ENCODE results near the gene ZC3HAV1. TPM values are rescaled to one million over a fixed set of nuclear protein-coding genes. Genes with fewer than 3 reads are reported as not detected.
"Not testable (repeated sequence)": the region's sequence is repeated elsewhere in the genome, so short reads cannot be mapped to it uniquely, and the experiment has no call there.

The ZC3HAV1 gene
- total RNA-seq, 1 experiment from 2014 or later: 38.0 TPM

- Mint-ChIP-seq H3K36me3 (no peaks in the 10 kb centered on the region), H3K4me1 (peaks cover 24% of the 10 kb centered on the region), H3K27ac (no peak overlapping the region), H3K4me3 (no peak overlapping the region), H3K27me3 (ENCODE audit: low read depth) (no peaks in the 10 kb centered on the region; the same call in 1 of the 2 replicates), H3K9me3 (no peaks in the 10 kb centered on the region)
- TF ChIP-seq HMGA2 (CRISPR knock-in tag; IDR thresholded peaks at IDR 0.05) (no peak), ZNF416 (CRISPR knock-in tag; IDR thresholded peaks at IDR 0.05) (no peak), TEAD4 (CRISPR knock-in tag; IDR thresholded peaks at IDR 0.05) (no peak), ZNF671 (CRISPR knock-in tag; IDR thresholded peaks at IDR 0.05) (no peak)
- CTCF ChIA-PET: no interaction called here
- POLR2A ChIA-PET: no interaction called here
- no peak for DNase-seq (ENCODE audit: low spot score)
- no peak for ATAC-seq
Observed at GRCh38 chr7:139131601-139132041, 22.1 kb upstream of the ZC3HAV1 start.

- H3K36me3 Mint-ChIP-seq; H3K4me3 Mint-ChIP-seq; POLR2A ChIA-PET; H3K9me3 Mint-ChIP-seq; H3K27me3 Mint-ChIP-seq (ENCODE audit: low read depth); ATAC-seq; DNase-seq (ENCODE audit: low spot score); H3K27ac Mint-ChIP-seq; CTCF ChIA-PET: not testable (repeated sequence)
- peaks cover 31% of the 10 kb centered on the region for H3K4me1 Mint-ChIP-seq
Observed at GRCh38 chr7:139129814-139130213, 20.3 kb upstream of the ZC3HAV1 start.

GRCh38 chr7:139127648-139128047 lies 18.1 kb upstream of the ZC3HAV1 start:
- Mint-ChIP-seq H3K36me3 (no peaks in the 10 kb centered on the region), H3K4me3 (no peak overlapping the region), H3K4me1 (peaks cover 35% of the 10 kb centered on the region), H3K9me3 (no peaks in the 10 kb centered on the region), H3K27ac (no peak overlapping the region), H3K27me3 (ENCODE audit: low read depth) (no peaks in the 10 kb centered on the region; the same call in 1 of the 2 replicates)
- DNase-seq (ENCODE audit: low spot score) (no peak), ATAC-seq (no peak)
- POLR2A ChIA-PET: no interaction called here
- CTCF ChIA-PET: no interaction called here
- TF ChIP-seq ATF3 (CRISPR knock-in tag; conservative IDR thresholded peaks at IDR 0.05) (no peak), ATF6 (CRISPR knock-in tag; IDR thresholded peaks at IDR 0.05) (no peak), ARID4B (CRISPR knock-in tag; IDR thresholded peaks at IDR 0.05; ENCODE audit: borderline replicate concordance) (no peak), USF1 (CRISPR knock-in tag; IDR thresholded peaks at IDR 0.05) (no peak), MXD4 (CRISPR knock-in tag; IDR thresholded peaks at IDR 0.05; ENCODE audit: borderline replicate concordance) (no peak), ZNF317 (CRISPR knock-in tag; IDR thresholded peaks at IDR 0.05; ENCODE audit: borderline replicate concordance, low read depth) (no peak), ZNF532 (CRISPR knock-in tag; IDR thresholded peaks at IDR 0.05; ENCODE audit: borderline replicate concordance) (no peak), FOXK1 (CRISPR knock-in tag; IDR thresholded peaks at IDR 0.05) (no peak), ETV6 (CRISPR knock-in tag; IDR thresholded peaks at IDR 0.05) (no peak), ZBTB21 (CRISPR knock-in tag; IDR thresholded peaks at IDR 0.05; ENCODE audit: borderline replicate concordance) (no peak), HMGXB4 (CRISPR knock-in tag; IDR thresholded peaks at IDR 0.05) (no peak), MYBL2 (CRISPR knock-in tag; IDR thresholded peaks at IDR 0.05) (no peak), EMX1 (CRISPR knock-in tag; IDR thresholded peaks at IDR 0.05) (no peak), PREB (CRISPR knock-in tag; IDR thresholded peaks at IDR 0.05; ENCODE audit: borderline replicate concordance) (no peak)

All from WTC11 (cell line).